Suprapubic skin (tissue), 4 donors: ENCODE data around the gene RPS3A. TPM values are rescaled to one million over a fixed set of nuclear protein-coding genes. Genes with fewer than 3 reads are reported as not detected.

Experiments
- DNase-seq, 2 donors: peaks; one replicate each; pipeline ENCODE4 v3.0.0-alpha.2; 2019; ENCODE audit warnings: low spot score in 2 of 2
- H3K27ac ChIP-seq: fragments of 200-600 bp; sonication (generic); one replicate; pipeline ENCODE4 v1.5.1; 2019
- H3K27me3 ChIP-seq: fragments of 200-600 bp; sonication (generic); one replicate; pipeline ENCODE4 v1.5.1; 2019
- H3K36me3 ChIP-seq: fragments of 200-600 bp; sonication (generic); one replicate; pipeline ENCODE4 v1.5.1; 2019
- H3K4me1 ChIP-seq: fragments of 200-600 bp; sonication (generic); one replicate; pipeline ENCODE4 v1.5.1; 2019
- H3K4me3 ChIP-seq: fragments of 200-600 bp; sonication (generic); one replicate; pipeline ENCODE4 v1.5.1; 2019; ENCODE audit warnings: mild to moderate bottlenecking
- H3K9me3 ChIP-seq: fragments of 200-600 bp; sonication (generic); one replicate; pipeline ENCODE4 v1.5.1; 2019
- CTCF ChIP-seq, 2 donors: fragments of 200-600 bp in 1 of 2; fragments of 450-650 bp in 1 of 2; sonication (generic) in 1 of 2; IDR thresholded peaks; one replicate each; pipeline ENCODE4 v1.5.1; 2016 to 2019; ENCODE audit warnings: antibody characterized with exemption in 2 of 2, mild to moderate bottlenecking in 1 of 2, moderate library complexity in 1 of 2
- EP300 ChIP-seq: sonication (generic); formaldehyde crosslinking; IDR thresholded peaks from one replicate; pipeline ENCODE4 v1.6.1; 2017; ENCODE audit warnings: antibody characterized with exemption
- POLR2A ChIP-seq, 2 donors: fragments of 450-650 bp; IDR thresholded peaks; one replicate each; pipeline ENCODE4 v1.6.1; 2017; ENCODE audit warnings: antibody characterized with exemption in 2 of 2, mild to moderate bottlenecking in 2 of 2, moderate library complexity in 2 of 2
- POLR2AphosphoS5 ChIP-seq, 3 donors: sonication (generic); formaldehyde crosslinking; IDR thresholded peaks; one replicate each; pipeline ENCODE4 v1.6.1; 2017; ENCODE audit warnings: antibody characterized with exemption in 3 of 3
- WGBS: methylation state at CpG from one replicate; pipeline ENCODE4 v1.1.5; 2018; 5-methylcytosine and 5-hydroxymethylcytosine counted together
- total RNA-seq, 4 donors: library from RNA; depleted of rRNA; stranded (reverse); fragments of >200 nt; gene quantifications; one replicate each; pipeline ENCODE4 v1.1.0, GENCODE V29; 2016

Gene RPS3A
- total RNA-seq, 4 donors from 2014 or later: 1,929 to 3,582 (median 3,090) TPM

GRCh38 chr4:151153585-151153984 lies 54.2 kb downstream of the RPS3A start:
- no peak overlapping the region for H3K4me3 ChIP-seq
- DNase-seq: no peak
- no peaks in the 10 kb centered on the region for H3K27me3 ChIP-seq
- peak overlapping the region; percentile 30 for H3K27ac ChIP-seq
- H3K9me3 ChIP-seq: no peaks in the 10 kb centered on the region
- H3K4me1 ChIP-seq: no peaks in the 10 kb centered on the region
- peaks cover 8% of the 10 kb centered on the region for H3K36me3 ChIP-seq
- 80% methylated on average over 2 of the region's 2 CpGs for WGBS
- TF ChIP-seq POLR2AphosphoS5 (IDR thresholded peaks at IDR 0.05) (no peak), EP300 (no peak), CTCF (IDR thresholded peaks at IDR 0.05) (no peak), POLR2A (IDR thresholded peaks at IDR 0.05) (no peak)

Other genes starting within 250 kb of the RPS3A start
- gene LRBA, start 84.3 kb upstream of the RPS3A start, total RNA-seq: 100 to 1,000 TPM in 1 of 4 donors, 10 to 100 TPM in 3; 64.6 to 128 (median 81.0) TPM
- not detected for gene PRSS48, start 177.5 kb downstream of the RPS3A start, total RNA-seq
- gene SH3D19, start 226.0 kb downstream of the RPS3A start, total RNA-seq: 100 to 1,000 TPM in 1 of 4 donors, 10 to 100 TPM in 3; 54.4 to 148 (median 79.1) TPM